NCI-H2196 (cell line): ENCODE measurements around the gene GMDS.

Source experiments
- DNase-seq: peaks from one replicate; lab custom pipeline; 2025; ENCODE audit not compliant: unreplicated experiment; lab: John Stamatoyannopoulos, UW

Gene GMDS

GRCh38 chr6:1910621-1911407 is 334.6 kb downstream of the GMDS start:
- DNase-seq: no peak

DNA sequence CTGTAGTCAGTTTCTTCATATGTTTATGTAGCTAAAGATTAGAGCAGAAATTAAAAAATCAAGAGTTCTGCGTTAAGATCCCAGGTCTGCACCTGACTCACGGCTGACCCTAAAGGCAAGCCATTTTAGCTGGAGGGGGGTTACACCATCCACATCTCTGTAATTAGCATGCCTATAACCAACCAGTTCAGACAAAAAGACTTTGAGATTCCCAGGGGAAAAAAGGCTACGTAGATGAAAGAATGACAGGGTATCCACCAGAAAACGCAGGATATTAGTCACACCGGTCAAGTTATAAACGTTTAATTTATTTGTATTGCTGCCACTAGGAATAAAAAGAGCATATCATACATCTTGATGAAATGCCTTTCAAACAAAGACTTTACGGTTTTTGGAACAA is 336.6 kb downstream of the GMDS start:
- DNase-seq: no peak

DNA sequence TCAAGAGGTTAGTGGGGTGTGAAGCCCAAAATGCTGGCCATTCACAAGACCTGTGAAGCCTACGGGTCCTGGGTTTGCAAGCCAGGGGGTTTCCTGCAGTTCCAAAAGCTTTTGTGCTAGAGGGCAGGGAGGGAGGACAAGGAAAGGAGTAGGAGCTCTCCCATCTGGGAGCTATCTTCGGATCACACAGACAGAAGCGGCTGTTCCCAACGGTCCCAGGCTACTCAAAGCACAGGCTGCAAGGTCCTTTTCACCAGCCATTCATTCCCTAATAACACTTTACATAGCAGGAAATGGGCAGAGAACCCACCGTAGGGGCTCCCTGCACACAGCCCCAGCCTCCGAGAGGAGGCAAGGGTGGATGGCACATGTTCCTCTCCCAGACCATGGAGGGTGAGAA is 338.8 kb downstream of the GMDS start:
- DNase-seq: no peak

GRCh38 chr6:1906014-1906413 is 339.4 kb downstream of the GMDS start:
- DNase-seq: no peak

GRCh38 chr6:1904898-1905297 is 340.5 kb downstream of the GMDS start:
- no peak for DNase-seq

DNA sequence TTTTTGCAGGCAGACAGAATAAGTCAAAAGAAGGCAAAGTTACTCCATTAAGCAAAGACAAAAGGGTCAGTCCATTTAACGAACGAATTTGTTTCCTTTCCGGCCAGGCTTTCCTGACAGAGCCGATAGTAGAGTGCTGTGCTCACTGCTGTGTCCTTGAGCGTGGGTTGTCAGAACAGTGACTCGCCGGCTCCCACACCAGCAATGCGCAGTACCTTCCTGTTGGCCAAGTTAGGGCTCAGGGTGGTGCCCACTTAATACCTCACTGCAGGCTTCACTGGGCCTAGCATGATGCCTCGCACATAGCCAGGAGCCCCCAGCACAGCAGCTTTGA is 341.0 kb downstream of the GMDS start:
- no peak for DNase-seq

GRCh38 chr6:1903780-1904465 is 341.5 kb downstream of the GMDS start:
- DNase-seq: no peak

DNA sequence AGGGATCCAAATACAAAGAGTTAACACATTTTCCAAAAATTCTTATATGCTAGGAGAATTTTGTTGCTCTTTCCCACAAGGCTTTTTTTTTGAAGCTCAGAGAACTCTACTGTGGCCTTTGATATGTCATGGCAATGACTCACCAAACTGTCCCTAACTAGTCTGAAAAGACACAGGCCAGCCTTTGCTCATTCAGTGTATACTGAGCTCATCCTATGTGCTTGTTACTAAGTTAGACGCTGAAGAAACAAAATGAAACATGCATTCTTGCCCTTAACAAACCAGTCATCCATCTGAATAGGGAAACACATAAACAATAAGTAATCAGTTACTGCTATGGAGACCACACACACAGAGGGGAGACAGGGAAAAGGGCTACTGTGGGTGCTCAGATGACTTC is 343.8 kb downstream of the GMDS start:
- no peak for DNase-seq

DNA sequence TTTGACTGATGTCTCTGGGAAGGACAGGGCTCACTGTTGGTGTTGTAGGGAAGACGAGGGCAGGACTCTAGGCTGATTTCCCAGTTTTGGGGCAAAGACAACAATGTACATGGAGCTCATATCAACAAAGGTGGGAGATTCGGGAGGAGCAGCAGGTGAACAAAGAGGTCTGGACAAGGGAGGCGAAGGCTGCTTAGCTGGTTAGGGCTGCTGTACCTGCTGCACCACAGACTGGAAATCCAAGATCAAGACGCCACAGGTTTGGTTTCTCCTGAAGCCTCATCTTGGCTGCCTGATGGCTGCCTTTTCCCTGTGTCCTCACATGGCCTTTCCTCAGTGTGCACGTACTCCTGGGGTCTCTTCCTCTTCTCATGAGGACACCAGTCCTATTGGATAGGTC is 348.5 kb downstream of the GMDS start:
- DNase-seq: no peak

DNA sequence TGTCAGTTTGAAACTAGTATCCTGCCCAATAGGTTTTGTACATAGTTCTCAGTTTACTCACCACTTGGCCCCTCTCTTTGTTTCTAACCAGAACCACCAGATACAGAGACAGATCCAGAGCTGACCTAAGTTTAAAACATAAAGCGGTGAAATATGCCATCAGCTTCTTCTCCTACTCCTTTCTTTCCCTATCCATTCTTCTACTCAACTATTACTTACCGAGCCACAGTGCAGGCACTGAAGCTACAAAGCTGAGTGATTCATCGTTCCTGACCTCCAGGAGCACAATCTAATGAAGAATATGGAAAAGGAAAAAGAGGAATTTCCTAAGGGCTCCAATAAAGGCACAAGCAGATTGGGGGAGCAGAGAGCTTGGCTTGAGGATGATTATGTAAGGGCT is 349.7 kb downstream of the GMDS start:
- no peak for DNase-seq

GRCh38 chr6:1894954-1895353 is 350.5 kb downstream of the GMDS start:
- DNase-seq: no peak

DNA sequence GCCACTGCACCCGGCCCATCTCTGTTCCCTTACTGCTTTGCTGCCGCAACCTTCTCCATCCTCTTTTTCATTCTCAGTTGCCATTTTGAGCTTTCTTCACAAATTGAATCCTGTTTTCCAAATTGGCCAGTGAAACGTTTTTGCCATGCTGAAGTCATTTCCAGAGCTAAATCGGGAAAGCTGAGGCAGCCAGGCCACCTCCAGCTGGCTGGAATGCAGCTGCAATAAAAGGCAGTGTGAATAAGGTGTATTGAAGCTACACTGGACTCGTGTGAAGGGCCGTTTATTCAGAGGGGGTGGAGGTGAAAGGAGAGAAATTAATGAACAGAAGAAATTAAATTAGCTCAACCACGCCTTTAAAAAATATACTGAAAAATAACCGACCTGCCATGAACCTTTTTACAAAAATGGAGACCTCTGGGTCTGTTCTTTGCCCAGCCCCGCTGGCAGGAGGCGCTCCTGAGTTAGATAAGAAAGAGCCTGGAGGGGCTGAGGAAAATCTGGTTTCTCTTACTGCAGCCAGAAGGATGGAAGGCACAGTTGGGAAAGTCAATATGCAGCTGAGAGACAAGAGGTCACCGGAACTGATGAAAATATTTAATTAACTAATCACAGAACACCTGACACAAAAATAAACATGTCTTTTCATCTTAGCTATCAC is 351.8 kb downstream of the GMDS start:
- no peak for DNase-seq

DNA sequence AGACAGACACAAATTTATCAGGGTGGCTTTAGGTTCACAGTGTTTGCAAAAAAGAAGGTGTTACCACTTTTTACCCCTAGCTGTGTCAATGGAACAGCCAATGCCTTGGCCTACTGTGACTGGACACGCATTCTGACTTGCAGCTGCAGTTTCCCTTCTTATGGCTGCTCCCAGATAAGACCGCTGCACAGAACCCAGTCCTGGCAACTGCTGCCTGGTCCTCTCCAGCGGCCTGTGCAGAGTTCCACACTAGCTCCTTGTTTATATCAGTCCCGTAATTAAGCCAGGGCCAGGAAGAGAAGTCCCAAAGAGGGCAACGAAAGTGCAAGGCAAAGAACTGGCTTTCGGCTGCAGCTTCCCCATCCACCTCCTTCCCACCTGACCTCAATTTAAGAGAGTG is 352.7 kb downstream of the GMDS start:
- no peak for DNase-seq

GRCh38 chr6:1890987-1891386 is 354.4 kb downstream of the GMDS start:
- no peak for DNase-seq

- no peak for DNase-seq
These were observed 355.3 kb downstream of the GMDS start for GRCh38 chr6:1890071-1890470.

- no peak for DNase-seq
These were observed 359.8 kb downstream of the GMDS start for GRCh38 chr6:1885576-1886011.

DNA sequence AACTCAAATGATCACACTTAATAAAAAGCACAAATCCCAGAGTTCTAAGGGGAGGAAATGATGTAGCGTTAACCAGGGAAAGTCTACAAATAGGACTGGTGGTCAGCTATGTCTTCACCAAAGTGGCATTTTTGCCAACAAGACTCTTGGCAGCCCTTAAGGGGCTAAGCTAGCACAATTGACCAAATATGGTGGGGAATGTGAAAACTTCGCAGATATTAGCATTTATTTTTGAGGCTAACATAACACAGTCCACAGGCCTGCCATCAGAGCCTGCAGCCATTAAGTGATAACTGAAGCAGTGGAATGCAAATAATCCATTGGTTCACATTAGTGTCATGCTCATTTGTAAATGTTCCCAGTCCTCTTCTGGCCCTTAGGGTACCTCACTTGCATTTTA is 361.1 kb downstream of the GMDS start:
- no peak for DNase-seq

DNA sequence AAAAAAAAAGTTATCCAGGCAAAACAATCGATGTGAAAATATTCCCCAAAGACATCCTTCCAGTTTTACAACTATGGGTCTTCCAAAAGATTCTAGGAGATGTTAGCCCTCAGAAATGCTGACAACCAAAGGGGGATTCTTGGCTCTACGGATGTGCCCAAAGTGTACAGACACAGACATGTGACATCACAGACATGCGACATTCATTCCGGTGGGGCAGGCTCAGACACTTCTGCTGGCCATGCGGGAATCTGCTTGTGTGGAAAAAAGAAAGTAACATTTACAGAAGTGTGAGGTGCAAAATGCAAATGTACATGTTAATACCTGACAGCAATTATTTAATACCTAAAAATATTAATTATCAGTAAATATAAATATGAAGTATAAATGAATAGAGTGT is 367.1 kb downstream of the GMDS start:
- no peak for DNase-seq

DNA sequence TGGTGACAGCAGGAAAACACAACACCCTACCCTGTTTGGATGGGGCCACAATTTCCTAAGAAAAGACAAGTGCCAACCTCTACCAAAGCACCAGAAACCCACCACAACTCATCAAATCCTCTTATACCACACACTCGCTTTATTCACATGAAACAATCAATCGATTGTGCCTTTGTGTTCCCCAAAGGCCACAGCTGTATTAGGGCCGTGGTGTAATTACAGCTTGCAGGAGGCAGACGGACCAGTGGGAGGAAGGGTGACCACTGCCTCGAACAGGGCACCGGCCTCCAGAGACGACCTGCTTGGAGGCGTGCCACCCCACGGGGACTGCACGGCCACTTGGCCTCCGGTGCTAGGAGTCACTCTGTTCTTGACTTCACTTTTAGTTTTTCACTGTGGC is 371.6 kb downstream of the GMDS start:
- DNase-seq: no peak

- no peak for DNase-seq
These were observed 372.7 kb downstream of the GMDS start for GRCh38 chr6:1872649-1873131.

DNA sequence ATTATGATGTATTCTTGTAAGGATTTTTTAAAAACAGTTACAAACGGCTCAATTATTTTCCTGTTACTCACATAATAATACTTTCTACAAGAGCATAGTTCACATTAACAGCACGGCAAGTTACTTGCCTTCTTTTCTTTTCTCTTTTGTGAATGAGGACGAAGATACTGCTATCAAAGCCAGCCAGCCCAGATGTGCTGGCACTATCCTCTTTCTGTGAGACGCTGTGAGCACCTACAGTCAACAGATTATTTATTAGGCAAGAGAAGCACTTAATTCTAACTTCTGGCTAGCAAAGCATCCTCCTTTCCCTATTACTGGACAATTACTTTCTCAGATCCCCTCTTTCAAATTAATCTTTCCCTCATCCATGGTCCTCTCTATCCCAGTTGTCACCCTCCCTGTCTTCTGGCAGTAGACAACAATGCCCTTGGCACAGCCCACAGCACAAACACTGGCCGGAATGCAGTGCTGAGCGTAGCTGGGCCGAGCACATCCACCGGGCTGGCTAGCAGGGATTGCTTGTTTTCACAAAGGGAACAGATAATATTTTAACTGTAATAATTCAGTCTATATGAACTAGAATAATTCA is 373.6 kb downstream of the GMDS start:
- DNase-seq: no peak

DNA sequence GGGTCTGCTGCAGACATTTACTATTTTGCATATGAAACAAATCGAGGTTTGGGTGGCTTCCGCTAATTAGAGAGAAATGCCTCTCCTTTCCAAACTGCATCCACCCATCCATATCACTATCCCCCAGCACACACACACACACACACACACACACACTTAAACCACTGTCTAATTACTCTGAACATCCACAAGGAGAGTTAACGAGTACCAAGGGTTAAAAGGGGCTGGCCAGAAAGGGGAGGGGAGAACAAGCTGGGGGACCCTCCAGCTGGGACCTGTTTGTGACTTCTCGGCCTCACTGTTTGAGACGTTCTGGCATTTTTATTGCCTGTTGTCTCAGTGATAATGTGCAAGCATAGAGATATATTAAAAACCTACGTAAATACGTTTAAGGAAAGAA is 374.5 kb downstream of the GMDS start:
- no peak for DNase-seq
